Immature natural killer cell (primary cell): Measurements from ENCODE around the gene HOPX. TPM values are rescaled to one million over a fixed set of nuclear protein-coding genes. Genes with fewer than 3 reads are reported as not detected.
"Not testable (repeated sequence)": the region's sequence is repeated elsewhere in the genome, so short reads cannot be mapped to it uniquely, and the experiment has no call there.

Experiments used
- DNase-seq, 3 donors: peaks; one replicate each; pipeline ENCODE4 v3.0.0; 2022; ENCODE audit warnings: mixed read lengths in 1 of 3
- H3K27ac Mint-ChIP-seq, 6 donors: one replicate each; pipeline ENCODE4 v1.8.0; 2020; ENCODE audit warnings: mixed read lengths in 6 of 6, mild to moderate bottlenecking in 5 of 6, inconsistent platforms in 4 of 6, moderate library complexity in 3 of 6
- H3K27me3 Mint-ChIP-seq, 3 donors: one replicate each; pipeline ENCODE4 v1.8.0; 2020 to 2021; ENCODE audit warnings: low read depth in 3 of 3, mild to moderate bottlenecking in 3 of 3, mixed read lengths in 3 of 3, moderate library complexity in 3 of 3, inconsistent platforms in 1 of 3
- H3K36me3 Mint-ChIP-seq, 3 donors: one replicate each; pipeline ENCODE4 v1.8.0; 2020; ENCODE audit warnings: mixed read lengths in 3 of 3, inconsistent platforms in 2 of 3, mild to moderate bottlenecking in 2 of 3
- H3K4me1 Mint-ChIP-seq, 2 donors: one replicate each; pipeline ENCODE4 v1.8.0; 2020; ENCODE audit warnings: inconsistent platforms in 2 of 2, mild to moderate bottlenecking in 2 of 2, mixed read lengths in 2 of 2, moderate library complexity in 1 of 2
- H3K4me3 Mint-ChIP-seq, 5 donors: one replicate each; pipeline ENCODE4 v1.8.0; 2020; ENCODE audit warnings: mild to moderate bottlenecking in 5 of 5, mixed read lengths in 5 of 5, inconsistent platforms in 3 of 5, moderate library complexity in 3 of 5
- H3K9me3 Mint-ChIP-seq, 6 donors: one replicate each; pipeline ENCODE4 v1.8.0; 2020; ENCODE audit warnings: mild to moderate bottlenecking in 6 of 6, mixed read lengths in 6 of 6, inconsistent platforms in 4 of 6, moderate library complexity in 3 of 6
- polyA plus RNA-seq, 3 donors: library from polyadenylated mRNA; unstranded; fragments of 300-500 nt; fragmentation: Illumina TruSeq; gene quantifications; one replicate each; pipeline ENCODE4 v1.2.3, GENCODE V29; 2021

The HOPX gene, protein sequence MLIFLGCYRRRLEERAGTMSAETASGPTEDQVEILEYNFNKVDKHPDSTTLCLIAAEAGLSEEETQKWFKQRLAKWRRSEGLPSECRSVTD
- polyA plus RNA-seq = 1,000 to 10,000 TPM; 1,315 to 2,032 (median 1,652) TPM

DNA sequence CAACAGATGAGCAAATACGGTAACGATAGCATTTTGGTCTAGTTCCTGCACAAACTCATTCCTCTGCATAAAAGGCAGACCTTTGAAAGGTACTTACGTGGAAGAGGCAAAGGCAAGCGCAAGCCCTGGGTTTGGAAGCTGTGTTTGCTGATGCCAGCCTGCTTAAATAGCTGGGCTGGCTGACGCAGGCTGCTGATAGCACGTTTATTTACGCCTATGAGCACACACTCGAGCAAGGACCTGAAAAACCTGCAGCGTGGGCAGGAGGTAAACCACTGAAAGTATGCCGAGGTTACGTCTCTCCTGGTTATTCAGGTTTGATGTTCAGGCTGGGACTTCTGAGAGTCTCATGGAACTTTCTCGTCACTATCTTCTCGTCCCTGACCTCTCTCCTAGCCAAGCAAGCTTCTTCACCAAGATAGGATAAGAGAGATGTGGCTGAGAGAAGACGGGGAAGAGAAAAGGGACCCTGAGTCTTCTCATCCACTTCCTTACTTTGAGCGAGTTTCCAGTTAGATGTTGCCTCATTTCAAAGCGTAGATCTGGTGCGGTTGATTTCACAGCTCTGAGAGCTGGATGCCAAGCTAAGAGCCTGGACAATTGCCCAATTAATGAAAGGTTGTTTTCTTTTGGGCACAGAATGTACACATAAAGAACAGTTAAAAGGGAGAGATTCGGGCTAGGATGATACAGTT lies at the start of gene HOPX:
Gene HOPX, minus strand, starts transcription at position 139 of the 695 bp plus-strand sequence. CDS start 23,480 bp downstream, outside the sequence.
- Mint-ChIP-seq H3K27ac (no peak within 1 kb of the TSS), H3K36me3 (peaks cover 0 to 4% (median 0%) of the 10 kb centered on the region in 3 donors), H3K9me3 (peaks cover 0 to 2% (median 0%) of the 10 kb centered on the region in 6 donors), H3K27me3 (peaks cover 1 to 14% (median 3%) of the 10 kb centered on the region in 3 donors), H3K4me1 (peaks cover 8 to 15% of the 10 kb centered on the region in 2 donors), H3K4me3 (peak within 1 kb of the TSS; percentile 38 to 59 (median 46))
- peak in 2 of 3 donors; percentile 5 to 17 for DNase-seq

DNA sequence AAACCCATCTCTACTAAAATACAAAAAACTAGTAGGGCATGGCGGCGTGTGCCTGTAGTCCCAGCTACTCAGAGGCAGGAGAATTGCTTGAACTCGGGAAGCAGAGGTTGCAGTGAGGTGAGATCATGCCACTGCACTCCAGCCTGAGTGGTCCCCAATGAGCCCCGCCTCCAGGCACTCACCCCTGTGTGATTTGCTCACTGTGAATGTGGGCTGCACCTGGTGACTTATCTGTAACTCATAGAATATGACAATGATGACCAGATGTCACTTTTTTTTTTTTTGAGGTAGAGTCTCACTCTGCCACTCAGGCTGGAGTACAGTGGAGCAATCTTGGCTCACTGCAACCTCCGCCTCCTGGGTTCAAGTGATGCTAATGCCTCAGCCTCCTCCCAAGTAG lies 49.0 kb upstream of the HOPX start:
- H3K27me3 Mint-ChIP-seq = peaks cover 0 to 2% (median 0%) of the 10 kb centered on the region in 3 donors
- no peak for DNase-seq
- H3K27ac Mint-ChIP-seq = no peak overlapping the region
- no peaks in the 10 kb centered on the region for H3K4me1 Mint-ChIP-seq
- H3K9me3 Mint-ChIP-seq = no peaks in the 10 kb centered on the region
- no peaks in the 10 kb centered on the region for H3K36me3 Mint-ChIP-seq
- H3K4me3 Mint-ChIP-seq = no peak overlapping the region

GRCh38 chr4:56728512-56728911 lies 47.4 kb upstream of the HOPX start:
- Mint-ChIP-seq H3K9me3 (no peaks in the 10 kb centered on the region), H3K27me3 (peaks cover 0 to 2% (median 0%) of the 10 kb centered on the region in 3 donors), H3K36me3 (no peaks in the 10 kb centered on the region), H3K4me1 (no peaks in the 10 kb centered on the region), H3K4me3 (no peak overlapping the region), H3K27ac (no peak overlapping the region)
- no peak for DNase-seq

- DNase-seq = no peak
- Mint-ChIP-seq H3K9me3 (no peaks in the 10 kb centered on the region), H3K4me3 (no peak overlapping the region), H3K27me3 (peaks cover 0 to 2% (median 0%) of the 10 kb centered on the region in 3 donors), H3K27ac (no peak overlapping the region), H3K36me3 (no peaks in the 10 kb centered on the region), H3K4me1 (no peaks in the 10 kb centered on the region)
Observed at GRCh38 chr4:56727150-56727549, 46.1 kb upstream of the HOPX start.

DNA sequence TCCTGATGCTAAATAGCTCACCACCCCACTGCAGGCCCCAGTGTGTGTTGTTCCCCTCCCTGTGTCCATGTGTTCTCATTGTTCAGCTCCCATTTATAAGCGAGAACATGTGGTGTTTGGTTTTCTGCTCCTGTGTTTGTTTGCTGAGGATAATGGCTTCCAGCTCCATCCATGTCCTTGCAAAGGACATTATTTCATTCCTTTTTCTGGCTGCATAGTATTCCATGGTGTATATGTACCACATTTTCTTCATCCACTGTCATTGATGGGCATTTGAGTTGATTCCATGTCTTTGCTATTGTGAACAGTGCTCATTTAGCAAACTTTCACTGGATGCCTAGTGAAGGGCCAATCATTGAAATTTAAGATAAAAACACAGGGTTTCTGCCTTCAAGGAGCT lies 45.5 kb upstream of the HOPX start:
- H3K4me3 Mint-ChIP-seq, H3K27ac Mint-ChIP-seq, DNase-seq, H3K9me3 Mint-ChIP-seq, H3K36me3 Mint-ChIP-seq, H3K27me3 Mint-ChIP-seq, H3K4me1 Mint-ChIP-seq: not testable (repeated sequence)

DNA sequence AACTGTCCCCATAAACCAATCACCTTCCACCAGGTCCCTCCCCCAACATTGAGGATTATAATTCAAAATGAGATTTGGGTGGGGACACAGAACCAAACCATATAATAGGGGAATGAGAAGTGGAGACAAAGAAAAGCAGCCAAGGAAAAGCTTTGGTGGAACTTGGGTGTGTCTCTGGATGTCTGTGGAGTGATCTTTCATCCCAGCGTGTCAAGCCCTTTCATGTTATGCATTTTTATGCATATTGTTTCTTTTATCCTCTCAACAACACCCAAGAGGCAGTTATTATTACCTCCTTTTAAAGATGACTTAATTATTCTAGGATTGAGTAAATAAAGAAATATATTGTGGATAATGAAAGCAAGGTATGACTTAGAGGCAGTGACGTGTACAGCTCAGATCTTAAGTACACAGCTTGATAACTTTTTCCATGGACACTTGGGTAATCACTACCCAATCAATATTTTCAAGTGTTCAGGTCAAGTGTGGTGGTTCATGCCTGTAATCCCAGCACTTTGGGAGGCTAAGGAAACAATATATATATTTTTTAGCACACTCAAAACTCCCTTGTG lies 42.6 kb upstream of the HOPX start:
- peaks cover 0 to 2% (median 0%) of the 10 kb centered on the region in 3 donors for H3K27me3 Mint-ChIP-seq
- no peak overlapping the region for H3K4me3 Mint-ChIP-seq
- H3K4me1 Mint-ChIP-seq = no peaks in the 10 kb centered on the region
- no peaks in the 10 kb centered on the region for H3K36me3 Mint-ChIP-seq
- no peaks in the 10 kb centered on the region for H3K9me3 Mint-ChIP-seq
- DNase-seq = no peak
- H3K27ac Mint-ChIP-seq = no peak overlapping the region

DNA sequence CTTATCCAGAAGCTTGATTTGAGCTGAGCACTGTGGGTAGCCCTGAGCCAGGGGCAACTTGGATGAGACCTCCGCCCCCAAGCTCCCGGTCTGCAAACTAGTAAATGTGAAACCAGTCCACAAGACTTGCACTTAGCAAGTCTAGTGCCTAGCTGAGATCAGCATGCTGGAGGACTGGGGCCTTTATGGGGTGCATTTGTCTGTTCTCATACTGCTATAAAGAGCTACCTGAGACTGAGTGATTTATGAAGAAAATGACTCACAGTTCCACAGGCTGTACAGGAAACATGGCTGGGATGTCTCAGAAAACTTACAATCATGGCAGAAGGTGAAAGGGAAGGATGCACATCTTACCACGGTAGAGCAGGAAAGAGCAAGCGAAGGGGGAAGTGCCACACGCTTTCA lies 42.1 kb upstream of the HOPX start:
- no peaks in the 10 kb centered on the region for H3K36me3 Mint-ChIP-seq
- H3K27ac Mint-ChIP-seq = peak overlapping the region in 1 of 6 donors; percentile 61
- DNase-seq = no peak
- no peaks in the 10 kb centered on the region for H3K9me3 Mint-ChIP-seq
- H3K4me1 Mint-ChIP-seq = no peaks in the 10 kb centered on the region
- H3K4me3 Mint-ChIP-seq = peak overlapping the region in 1 of 5 donors; percentile 2
- H3K27me3 Mint-ChIP-seq = peaks cover 0 to 2% (median 0%) of the 10 kb centered on the region in 3 donors

GRCh38 chr4:56708146-56708545 lies 27.1 kb upstream of the HOPX start:
- H3K27ac Mint-ChIP-seq = no peak overlapping the region
- peaks cover 0 to 2% (median 0%) of the 10 kb centered on the region in 3 donors for H3K27me3 Mint-ChIP-seq
- H3K9me3 Mint-ChIP-seq = no peaks in the 10 kb centered on the region
- no peaks in the 10 kb centered on the region for H3K4me1 Mint-ChIP-seq
- DNase-seq = no peak
- H3K36me3 Mint-ChIP-seq = no peaks in the 10 kb centered on the region
- no peak overlapping the region for H3K4me3 Mint-ChIP-seq

- no peaks in the 10 kb centered on the region for H3K9me3 Mint-ChIP-seq
- no peak overlapping the region for H3K27ac Mint-ChIP-seq
- no peak for DNase-seq
- H3K4me1 Mint-ChIP-seq = no peaks in the 10 kb centered on the region
- no peak overlapping the region for H3K4me3 Mint-ChIP-seq
- peaks cover 0 to 2% (median 0%) of the 10 kb centered on the region in 3 donors for H3K27me3 Mint-ChIP-seq
- no peaks in the 10 kb centered on the region for H3K36me3 Mint-ChIP-seq
Observed at GRCh38 chr4:56705966-56706365, 24.9 kb upstream of the HOPX start.

DNA sequence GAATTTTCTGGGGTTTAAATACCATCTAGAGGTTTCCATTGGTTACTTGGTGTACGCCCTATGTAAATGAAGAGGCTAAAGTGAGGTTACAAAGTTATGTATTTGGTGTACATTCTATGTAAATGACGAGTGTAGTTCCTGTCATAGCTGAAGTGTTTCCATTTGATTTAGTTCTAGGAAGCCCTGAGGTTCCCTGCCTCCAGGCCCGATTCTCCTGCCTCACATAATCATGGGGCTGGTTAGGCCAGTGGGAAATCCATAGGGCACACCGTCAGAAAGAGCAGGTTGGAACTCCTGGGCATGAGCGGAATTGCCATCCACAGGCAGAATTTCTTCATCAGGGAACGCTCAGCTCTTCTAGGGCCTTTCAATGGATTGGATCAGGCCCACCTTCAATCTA lies 24.2 kb upstream of the HOPX start:
- Mint-ChIP-seq H3K27ac (no peak overlapping the region), H3K27me3 (peaks cover 0 to 2% (median 0%) of the 10 kb centered on the region in 3 donors), H3K4me3 (no peak overlapping the region), H3K36me3 (no peaks in the 10 kb centered on the region), H3K4me1 (no peaks in the 10 kb centered on the region), H3K9me3 (no peaks in the 10 kb centered on the region)
- DNase-seq = no peak

DNA sequence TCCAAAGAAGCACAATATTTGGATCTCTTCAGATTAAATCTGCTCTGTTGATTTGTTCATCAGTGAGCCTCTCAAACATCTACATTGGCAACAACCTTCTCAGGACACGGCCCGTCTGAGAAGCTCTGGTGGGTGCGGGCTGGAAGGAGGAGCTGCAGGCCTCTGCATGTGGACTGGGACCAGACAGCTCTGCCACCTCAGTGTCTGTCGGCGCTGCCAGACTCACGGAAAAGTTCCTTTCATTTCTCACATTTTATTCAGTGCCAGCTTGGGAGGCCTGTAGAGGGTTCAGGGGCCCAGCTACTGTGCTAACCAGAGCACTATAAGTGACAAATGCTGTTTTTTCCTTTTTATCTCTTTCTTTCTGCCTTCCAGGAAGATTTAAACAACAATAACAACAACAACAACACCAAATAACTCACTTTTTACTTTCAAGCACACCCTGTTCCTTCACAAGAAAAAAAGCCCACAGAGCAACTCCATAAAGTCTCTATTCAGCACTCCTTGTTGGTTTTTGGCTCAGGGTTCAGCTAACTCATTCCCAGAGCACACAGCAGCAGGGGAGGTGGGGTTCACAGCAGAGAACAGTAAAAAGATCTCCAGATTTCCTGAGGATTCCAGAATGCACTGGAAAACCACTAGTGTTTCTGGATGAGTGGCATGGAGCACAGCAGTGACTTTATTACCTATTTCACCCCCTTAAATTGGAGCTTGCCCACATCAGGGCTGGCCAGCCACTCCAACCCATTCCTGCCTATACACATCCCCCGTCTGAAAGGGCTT lies 23.2 kb upstream of the HOPX start:
- DNase-seq = no peak
- H3K27me3 Mint-ChIP-seq = peaks cover 0 to 2% (median 0%) of the 10 kb centered on the region in 3 donors
- no peaks in the 10 kb centered on the region for H3K36me3 Mint-ChIP-seq
- H3K27ac Mint-ChIP-seq = peak overlapping the region in 1 of 6 donors; percentile 32
- H3K4me1 Mint-ChIP-seq = no peaks in the 10 kb centered on the region
- no peaks in the 10 kb centered on the region for H3K9me3 Mint-ChIP-seq
- no peak overlapping the region for H3K4me3 Mint-ChIP-seq

DNA sequence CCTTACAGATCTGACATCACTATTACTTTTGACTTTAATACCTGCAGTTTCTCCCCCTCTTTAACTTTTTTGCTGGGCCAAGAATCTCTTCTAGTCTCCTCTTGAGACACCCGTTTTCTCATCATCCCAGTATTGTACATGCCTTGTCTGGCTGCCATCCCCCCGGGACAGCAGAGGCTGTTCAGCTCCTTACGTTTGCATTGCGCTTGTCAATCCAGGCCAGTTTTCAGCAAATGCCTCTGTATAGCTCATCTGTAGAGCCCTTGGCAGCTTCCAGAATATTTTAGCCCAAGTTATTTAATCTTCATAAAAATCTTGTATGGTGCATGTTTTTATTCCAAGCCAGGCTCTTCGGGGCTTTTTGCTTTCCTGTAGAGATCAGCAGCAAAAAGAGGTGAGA lies 22.3 kb upstream of the HOPX start:
- Mint-ChIP-seq H3K27me3 (no peaks in the 10 kb centered on the region), H3K4me3 (no peak overlapping the region), H3K4me1 (no peaks in the 10 kb centered on the region), H3K27ac (no peak overlapping the region), H3K36me3 (no peaks in the 10 kb centered on the region), H3K9me3 (no peaks in the 10 kb centered on the region)
- no peak for DNase-seq

GRCh38 chr4:56701644-56702043 lies 20.5 kb upstream of the HOPX start:
- H3K4me1 Mint-ChIP-seq = no peaks in the 10 kb centered on the region
- H3K27ac Mint-ChIP-seq = no peak overlapping the region
- no peaks in the 10 kb centered on the region for H3K36me3 Mint-ChIP-seq
- H3K9me3 Mint-ChIP-seq = no peaks in the 10 kb centered on the region
- H3K27me3 Mint-ChIP-seq = no peaks in the 10 kb centered on the region
- no peak for DNase-seq
- no peak overlapping the region for H3K4me3 Mint-ChIP-seq

DNA sequence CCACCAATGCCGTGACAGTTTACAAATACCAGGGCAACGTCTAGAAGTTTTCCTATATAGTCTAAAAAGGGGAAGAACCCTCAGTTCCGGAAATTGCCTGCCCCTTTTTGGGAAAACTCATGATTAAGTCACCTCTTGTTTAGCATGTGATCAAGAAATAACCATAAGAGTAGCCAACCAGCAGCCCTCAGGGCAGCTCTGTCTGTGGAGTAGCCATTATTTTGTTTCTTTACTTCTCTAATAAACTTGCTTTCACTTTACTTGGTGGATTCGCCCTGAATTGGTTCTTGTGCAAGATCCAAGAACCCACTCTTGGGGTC lies 20.0 kb upstream of the HOPX start:
- Mint-ChIP-seq H3K4me3 (no peak overlapping the region), H3K27ac (no peak overlapping the region), H3K27me3 (no peaks in the 10 kb centered on the region), H3K4me1 (no peaks in the 10 kb centered on the region), H3K36me3 (no peaks in the 10 kb centered on the region), H3K9me3 (no peaks in the 10 kb centered on the region)
- DNase-seq = no peak
